Measurements from ENCODE around the gene TNRC18.
"Not testable (repeated sequence)": the region's sequence is repeated elsewhere in the genome, so short reads cannot be mapped to it uniquely, and the experiment has no call there.

The TNRC18 gene

GRCh38 chr7:5375925-5376324, 47.7 kb downstream of the TNRC18 start:
- no peak for DNase-seq (ENCODE audit: low spot score)

- DNase-seq (ENCODE audit: low spot score): no peak
Observed at GRCh38 chr7:5374464-5374863, 49.2 kb downstream of the TNRC18 start.

- DNase-seq (ENCODE audit: low spot score): no peak
Observed at GRCh38 chr7:5373300-5373699, 50.3 kb downstream of the TNRC18 start.

DNA sequence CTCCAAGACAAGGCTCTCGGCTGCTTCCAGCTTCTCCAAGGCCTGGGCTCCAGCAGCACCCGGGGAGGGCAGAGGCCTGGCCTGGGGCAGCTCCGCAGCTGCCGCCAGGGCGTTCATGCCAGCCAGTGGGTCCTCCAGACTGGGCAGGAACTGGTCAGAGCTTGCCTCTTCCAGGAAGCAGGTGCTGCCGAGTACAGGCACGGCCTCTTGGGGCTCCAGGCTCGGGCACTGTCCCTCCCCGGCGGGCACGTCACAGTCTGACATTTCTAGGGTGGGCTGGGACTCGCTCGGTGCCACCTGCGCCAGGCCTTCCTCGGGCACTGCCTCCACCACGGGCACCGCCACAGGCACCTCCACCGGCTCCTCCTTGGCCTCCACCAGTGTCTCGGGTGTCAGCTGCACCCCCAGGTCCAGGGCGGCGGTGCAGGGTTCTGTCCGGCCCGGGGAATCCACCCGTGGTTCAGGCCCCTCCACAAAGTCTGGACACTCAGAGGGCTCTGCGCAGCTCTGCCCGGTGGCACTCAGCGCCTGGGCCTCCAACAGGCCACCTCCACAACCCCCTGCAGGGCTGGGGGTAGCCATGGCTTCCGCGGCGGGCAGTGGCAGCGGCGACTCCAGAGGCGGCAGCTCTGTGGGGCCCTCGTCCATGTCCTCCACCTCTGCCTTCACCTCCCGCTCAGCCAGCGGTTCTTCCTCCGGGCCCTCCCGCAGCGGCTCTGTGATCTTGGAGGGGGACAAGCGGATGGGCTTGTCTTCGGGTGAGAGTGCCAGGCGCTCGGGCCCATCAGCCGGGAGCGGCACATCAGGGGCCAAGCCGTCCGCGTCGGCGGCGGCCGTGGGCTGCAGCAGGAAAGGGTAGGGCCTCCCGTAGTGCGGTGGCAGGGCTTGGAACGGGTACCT, 52.9 kb downstream of the TNRC18 start:
- no peak for DNase-seq (ENCODE audit: low spot score)

GRCh38 chr7:5367661-5368060, 56.0 kb downstream of the TNRC18 start:
- no peak for DNase-seq (ENCODE audit: low spot score)

DNA sequence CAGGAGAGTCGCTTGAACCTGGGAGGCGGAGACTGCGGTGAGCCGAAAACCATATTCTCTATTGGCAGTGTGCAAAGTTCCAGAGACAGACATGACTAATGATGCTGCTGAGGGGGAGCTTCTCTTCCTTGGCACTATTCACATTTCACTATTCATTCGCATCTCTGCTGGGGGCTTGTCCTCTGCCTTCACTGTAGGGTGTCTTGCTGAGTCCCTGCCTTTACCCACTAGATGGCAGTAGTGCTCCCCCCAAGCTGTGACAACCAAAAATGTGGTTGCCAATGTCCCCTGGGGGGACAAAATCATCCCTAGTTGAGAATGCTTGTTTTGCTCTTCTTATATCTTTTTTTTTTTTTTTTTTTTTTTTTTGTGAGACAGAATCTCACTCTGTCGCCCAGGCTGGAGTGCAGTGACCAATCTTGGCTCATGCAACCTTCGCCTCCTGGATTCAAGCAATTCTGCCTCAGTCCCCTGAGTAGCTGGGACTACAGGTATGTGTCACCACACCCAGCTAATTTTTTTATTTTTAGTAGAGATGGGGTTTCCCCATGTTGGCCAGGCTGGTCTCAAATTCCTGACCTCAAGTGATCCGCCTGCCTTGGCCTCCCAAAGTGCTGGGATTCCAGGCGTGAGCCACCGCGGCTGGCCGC, 57.5 kb downstream of the TNRC18 start:
- peak; percentile 80 for DNase-seq (ENCODE audit: low spot score)

DNA sequence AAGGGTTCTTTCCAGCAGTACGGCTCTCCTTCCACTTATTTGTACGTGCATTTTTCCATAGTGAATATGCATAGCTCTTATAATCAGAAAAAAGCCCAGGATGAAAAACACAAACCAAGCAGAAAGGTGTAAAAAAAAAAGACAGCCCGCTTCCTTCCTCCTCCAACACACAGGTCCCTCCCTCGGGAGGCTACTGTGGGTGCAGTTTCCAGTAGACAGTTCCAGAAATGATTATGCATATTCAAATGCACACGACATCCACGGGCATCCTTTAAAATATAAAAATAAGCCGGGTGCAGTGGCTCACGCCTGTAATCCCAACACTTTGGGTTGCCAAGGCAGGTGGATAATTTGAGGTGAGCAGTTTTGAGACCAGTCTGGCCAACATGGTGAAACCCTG, 59.9 kb downstream of the TNRC18 start:
- no peak for DNase-seq (ENCODE audit: low spot score)

- DNase-seq (ENCODE audit: low spot score): no peak
Observed at GRCh38 chr7:5362466-5362865, 61.2 kb downstream of the TNRC18 start.

DNA sequence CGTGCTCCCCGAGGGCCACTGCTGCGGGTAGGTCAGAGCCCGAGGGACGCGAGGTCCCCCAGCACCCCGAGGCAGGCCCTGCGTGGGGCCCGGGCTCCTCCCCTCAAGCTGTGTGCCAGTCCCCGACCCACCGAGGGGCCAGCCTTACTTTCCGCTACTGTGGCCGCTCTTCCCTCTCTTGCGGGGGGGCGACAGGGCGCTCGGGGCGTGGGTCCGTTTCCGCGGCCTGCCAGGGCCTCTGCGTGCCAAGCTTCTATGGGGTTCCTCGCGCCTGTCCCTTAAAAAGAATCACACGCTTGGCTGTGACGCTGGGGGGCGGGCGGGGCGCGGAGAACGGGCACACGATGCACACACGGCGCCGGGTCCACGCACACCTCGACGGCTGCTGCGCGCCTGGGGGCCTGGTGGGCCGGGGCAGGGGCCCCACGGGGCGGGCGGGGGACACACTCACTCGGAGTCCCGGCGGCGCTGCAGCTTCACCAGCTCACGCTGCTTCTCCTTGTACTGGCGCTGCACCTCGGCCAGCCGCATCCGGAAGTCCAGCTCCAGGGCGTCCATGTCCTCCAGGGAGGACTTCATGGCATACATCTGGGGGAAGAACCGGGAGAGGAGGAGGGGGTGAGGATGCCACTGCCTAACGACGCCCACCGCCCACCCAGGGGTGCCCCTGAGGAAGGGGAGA, 62.0 kb downstream of the TNRC18 start:
- DNase-seq (ENCODE audit: low spot score): no peak

GRCh38 chr7:5360971-5361370, 62.7 kb downstream of the TNRC18 start:
- DNase-seq (ENCODE audit: low spot score): no peak

DNA sequence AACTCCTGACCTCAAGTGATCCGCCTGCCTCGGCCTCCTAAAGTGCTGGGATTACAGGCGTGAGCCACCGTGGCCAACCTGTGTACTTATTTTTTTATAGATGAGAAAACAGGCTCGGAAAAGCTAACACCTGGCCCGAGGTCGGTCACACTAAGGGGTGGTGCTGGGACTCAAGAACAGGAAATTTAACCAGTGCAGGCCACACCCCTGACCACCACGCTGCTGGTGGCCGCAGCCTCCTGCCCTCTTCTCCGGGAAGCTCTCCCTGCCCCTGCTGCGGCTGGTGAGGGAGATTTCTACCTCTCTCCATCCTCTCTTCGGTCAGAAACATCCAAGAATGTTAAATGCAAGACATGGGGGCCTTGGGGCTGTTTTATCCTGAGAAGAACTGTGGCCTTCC, 63.2 kb downstream of the TNRC18 start:
- DNase-seq (ENCODE audit: low spot score): no peak

- not testable (repeated sequence) for DNase-seq (ENCODE audit: low spot score)
Observed at GRCh38 chr7:5360021-5360420, 63.6 kb downstream of the TNRC18 start.

DNA sequence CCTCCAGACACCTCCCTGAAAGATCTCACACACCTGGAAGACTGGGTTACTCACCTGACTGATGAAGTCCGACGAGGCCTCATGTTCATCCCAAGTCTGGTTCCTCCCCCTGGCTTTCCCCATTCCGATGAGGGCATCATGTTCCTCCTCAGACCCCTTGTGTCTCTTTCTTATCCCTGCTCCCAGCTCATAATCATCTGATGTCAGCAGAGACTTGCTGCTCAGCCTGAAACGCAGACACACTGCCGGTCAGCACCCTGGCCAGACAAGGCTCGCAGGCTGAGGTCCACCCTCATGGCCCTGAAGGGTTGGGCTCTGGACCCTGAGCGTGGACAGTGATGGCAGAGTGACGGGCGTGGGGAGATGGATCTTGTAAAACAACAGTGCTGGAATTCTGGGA, 64.3 kb downstream of the TNRC18 start:
- no peak for DNase-seq (ENCODE audit: low spot score)

- DNase-seq (ENCODE audit: low spot score): no peak
Observed at GRCh38 chr7:5357951-5358350, 65.7 kb downstream of the TNRC18 start.

GRCh38 chr7:5356751-5357119, 66.9 kb downstream of the TNRC18 start:
- no peak for DNase-seq (ENCODE audit: low spot score)

DNA sequence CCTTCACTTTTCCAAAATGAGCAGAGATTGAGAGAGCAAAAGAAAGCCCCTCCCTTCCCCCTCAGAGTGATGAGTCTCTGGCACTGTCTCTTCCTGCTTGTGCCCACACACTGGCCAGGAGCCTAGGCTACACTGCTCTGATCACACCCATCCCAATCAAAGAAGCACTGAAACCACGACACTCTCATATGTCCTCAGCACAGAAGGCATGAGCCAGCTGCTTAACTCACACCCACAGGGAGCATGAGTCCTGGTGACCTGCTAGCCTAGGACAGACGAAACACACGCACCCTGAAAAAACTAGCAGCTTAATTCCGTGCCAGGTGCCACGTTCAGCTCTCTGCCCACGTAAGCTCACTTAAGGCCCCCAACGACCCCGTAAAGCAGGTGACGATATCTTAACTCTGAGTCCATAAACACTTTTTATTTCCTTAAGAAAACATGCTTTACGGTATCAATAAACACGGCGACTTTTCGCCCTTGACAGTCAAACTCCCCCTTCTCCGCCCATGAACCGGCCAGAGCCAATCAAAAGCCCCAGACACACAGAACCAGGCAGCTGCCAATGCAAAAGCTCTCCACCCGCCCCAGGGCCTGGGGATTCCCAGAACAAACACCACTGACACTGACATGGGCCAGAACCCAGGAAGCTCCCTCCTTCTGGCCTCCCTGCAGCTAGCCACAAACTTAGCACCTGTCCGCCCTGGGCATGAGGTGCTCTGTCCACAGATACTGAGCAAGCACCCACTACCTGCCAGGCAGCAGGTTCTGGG, 69.0 kb downstream of the TNRC18 start:
- no peak for DNase-seq (ENCODE audit: low spot score)

GRCh38 chr7:5352440-5353010, 71.1 kb downstream of the TNRC18 start:
- no peak for DNase-seq (ENCODE audit: low spot score)

GRCh38 chr7:5351507-5352265, 71.9 kb downstream of the TNRC18 start:
- no peak for DNase-seq (ENCODE audit: low spot score)

- no peak for DNase-seq (ENCODE audit: low spot score)
Observed at GRCh38 chr7:5350600-5351385, 72.8 kb downstream of the TNRC18 start.

- no peak for DNase-seq (ENCODE audit: low spot score)
Observed at GRCh38 chr7:5350174-5350463, 73.5 kb downstream of the TNRC18 start.

Measured in SW480 (cell line).